ENCODE results near the gene LPCAT1.

DNA sequence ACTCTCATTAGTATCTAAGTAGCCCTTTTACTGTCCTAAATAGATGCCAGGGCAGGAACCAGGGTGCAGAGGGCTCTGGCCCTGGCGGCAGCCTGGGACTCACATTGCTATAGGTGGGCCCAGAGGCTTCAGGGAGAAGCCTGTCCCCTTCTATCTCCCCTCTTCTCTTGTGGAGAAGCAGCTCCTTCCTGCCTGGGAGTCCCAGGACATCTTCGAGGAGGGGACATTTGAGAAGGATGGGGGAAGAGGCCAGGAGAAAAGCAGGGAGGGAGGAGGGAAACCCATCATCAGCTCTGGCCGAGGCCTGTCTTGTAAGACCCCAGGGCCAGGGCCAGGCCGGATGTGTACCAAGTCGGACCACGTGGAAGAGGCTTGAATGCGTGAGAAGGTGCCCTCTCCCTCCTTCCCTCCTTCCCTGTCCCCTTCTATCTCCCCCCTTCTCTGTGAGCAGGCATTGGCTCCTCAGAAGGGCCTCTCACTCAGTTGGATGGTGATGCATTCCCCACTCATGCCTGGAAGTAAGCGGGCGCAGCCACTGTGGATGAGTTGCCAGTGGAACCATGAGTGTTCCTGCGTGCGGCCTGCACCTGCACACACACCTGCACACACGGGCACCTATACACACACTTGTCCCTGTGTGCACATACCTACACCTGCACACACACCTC lies 20.7 kb upstream of the LPCAT1 start:
- TF ChIP-seq, protein P1, sequence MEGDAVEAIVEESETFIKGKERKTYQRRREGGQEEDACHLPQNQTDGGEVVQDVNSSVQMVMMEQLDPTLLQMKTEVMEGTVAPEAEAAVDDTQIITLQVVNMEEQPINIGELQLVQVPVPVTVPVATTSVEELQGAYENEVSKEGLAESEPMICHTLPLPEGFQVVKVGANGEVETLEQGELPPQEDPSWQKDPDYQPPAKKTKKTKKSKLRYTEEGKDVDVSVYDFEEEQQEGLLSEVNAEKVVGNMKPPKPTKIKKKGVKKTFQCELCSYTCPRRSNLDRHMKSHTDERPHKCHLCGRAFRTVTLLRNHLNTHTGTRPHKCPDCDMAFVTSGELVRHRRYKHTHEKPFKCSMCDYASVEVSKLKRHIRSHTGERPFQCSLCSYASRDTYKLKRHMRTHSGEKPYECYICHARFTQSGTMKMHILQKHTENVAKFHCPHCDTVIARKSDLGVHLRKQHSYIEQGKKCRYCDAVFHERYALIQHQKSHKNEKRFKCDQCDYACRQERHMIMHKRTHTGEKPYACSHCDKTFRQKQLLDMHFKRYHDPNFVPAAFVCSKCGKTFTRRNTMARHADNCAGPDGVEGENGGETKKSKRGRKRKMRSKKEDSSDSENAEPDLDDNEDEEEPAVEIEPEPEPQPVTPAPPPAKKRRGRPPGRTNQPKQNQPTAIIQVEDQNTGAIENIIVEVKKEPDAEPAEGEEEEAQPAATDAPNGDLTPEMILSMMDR (conservative IDR thresholded peaks at IDR 0.05; ENCODE audit: low read length), result no peak
- no peak for TF ChIP-seq EZH2phosphoT487 (IDR thresholded peaks at IDR 0.05; ENCODE audit: borderline replicate concordance)

Data from Loucy (cell line).